SK-N-SH (cell line): ENCODE data around the gene CFAP65. TPM values are rescaled to one million over a fixed set of nuclear protein-coding genes. Genes with fewer than 3 reads are reported as not detected.

Experiments
- CTCF ChIA-PET: fragments of 300-600, 350-600 bp; formaldehyde crosslinking; extraction: SDS; loops from one replicate; lab custom pipeline; 2021; lab: Yijun Ruan, JAX
- POLR2A ChIA-PET: fragments of 350-600 bp; sonication (Branson Sonifier 250); formaldehyde crosslinking; extraction: SDS; loops from one replicate; lab custom pipeline; 2020; ENCODE audit warnings: antibody characterized with exemption, inconsistent platforms; lab: Yijun Ruan, JAX
- DNase-seq: peaks from one replicate; pipeline ENCODE4 v3.0.0; 2012
- H2AFZ ChIP-seq: fragments of 200-600 bp; sonication (generic); 2 replicates; pipeline ENCODE4 v1.8.1; 2016; ENCODE audit warnings: antibody characterized with exemption, mild to moderate bottlenecking, low read depth
- H3F3A ChIP-seq: fragments of 200-600 bp; sonication (generic); replicated peaks from 2 replicates; pipeline ENCODE3; 2016; ENCODE audit warnings: antibody characterized with exemption, mild to moderate bottlenecking; ENCODE audit not compliant: insufficient read depth
- H3K27ac ChIP-seq, 2 experiments: fragments of 200-500 bp in 1 of 2; fragments of 200-600 bp in 1 of 2; sonication (Bioruptor generic) in 1 of 2; sonication (generic), shearing (Covaris generic) in 1 of 2; 2 replicates each; pipeline versions ENCODE4 v1.5.1 to v1.6.1; 2014 to 2016; ENCODE audit warnings: low read depth in 2 of 2, inconsistent platforms in 1 of 2, low read length in 1 of 2, mild to moderate bottlenecking in 1 of 2, mixed read lengths in 1 of 2
- H3K27me3 ChIP-seq: fragments of 200-600 bp; sonication (generic), shearing (Covaris generic); 2 replicates; pipeline ENCODE4 v1.6.1; 2016; ENCODE audit warnings: mixed run types; ENCODE audit not compliant: insufficient read depth
- H3K36me3 ChIP-seq, 2 experiments: fragments of 200-500 bp in 1 of 2; fragments of 200-600 bp in 1 of 2; sonication (Bioruptor generic) in 1 of 2; sonication (generic) in 1 of 2; replicated peaks in 1 of 2; 2 replicates each; pipeline versions ENCODE3 to v1.5.1; 2014 to 2016; ENCODE audit warnings: low read length in 1 of 2, mild to moderate bottlenecking in 1 of 2; ENCODE audit not compliant: insufficient read depth in 2 of 2, control insufficient read depth in 1 of 2
- H3K4me1 ChIP-seq, 2 experiments: fragments of 200-500 bp in 1 of 2; fragments of 200-600 bp in 1 of 2; sonication (Bioruptor generic) in 1 of 2; sonication (generic), shearing (Covaris generic) in 1 of 2; 2 replicates each; pipeline versions ENCODE4 v1.5.1 to v1.6.1; 2014 to 2016; ENCODE audit warnings: low read depth in 1 of 2, low read length in 1 of 2, mixed run types in 1 of 2; ENCODE audit not compliant: insufficient read depth in 2 of 2, control insufficient read depth in 1 of 2
- H3K4me2 ChIP-seq: fragments of 200-600 bp; sonication (generic), shearing (Covaris generic); 2 replicates; pipeline ENCODE4 v1.6.1; 2017; ENCODE audit warnings: mixed run types
- H3K4me3 ChIP-seq, 2 experiments: fragments of 200-500 bp in 1 of 2; fragments of 200-600 bp in 1 of 2; sonication (Bioruptor generic) in 1 of 2; sonication (generic), shearing (Covaris generic) in 1 of 2; 2 replicates each; pipeline versions ENCODE4 v1.5.1 to v1.8.1; 2014 to 2016; ENCODE audit warnings: low read depth in 2 of 2, inconsistent platforms in 1 of 2, low read length in 1 of 2, mild to moderate bottlenecking in 1 of 2, mixed read lengths in 1 of 2, moderate library complexity in 1 of 2
- H3K79me2 ChIP-seq: fragments of 200-600 bp; sonication (generic); 2 replicates; pipeline ENCODE4 v1.8.1; 2017; ENCODE audit warnings: mild to moderate bottlenecking; ENCODE audit not compliant: insufficient read depth
- H3K9ac ChIP-seq: fragments of 200-600 bp; sonication (generic); 2 replicates; pipeline ENCODE4 v1.6.1; 2017; ENCODE audit warnings: mixed run types
- H3K9me2 ChIP-seq: fragments of 200-600 bp; sonication (generic); 2 replicates; pipeline ENCODE4 v1.6.1; 2017; ENCODE audit warnings: mixed run types
- H3K9me3 ChIP-seq: fragments of 200-600 bp; sonication (generic); 2 replicates; pipeline ENCODE4 v1.6.1; 2017; ENCODE audit warnings: mixed run types, mild to moderate bottlenecking, moderate library complexity
- H4K20me1 ChIP-seq: fragments of 200-600 bp; sonication (generic); 2 replicates; pipeline ENCODE4 v1.6.1; 2017; ENCODE audit warnings: mild to moderate bottlenecking, mixed run types; ENCODE audit not compliant: insufficient read depth
- CHD2 ChIP-seq: fragments of 150-350 bp; IDR thresholded peaks from 2 replicates; pipeline ENCODE4 v1.6.1; 2018; ENCODE audit warnings: low read length; ENCODE audit not compliant: partially characterized antibody
- ELF1 ChIP-seq: IDR thresholded peaks from 2 replicates; pipeline ENCODE4 v1.4.0; 2012
- EP300 ChIP-seq, 2 experiments: IDR thresholded peaks; 2 replicates each; pipeline versions ENCODE4 v1.4.0 to v1.6.1; 2012; ENCODE audit warnings: borderline replicate concordance in 1 of 2, low read depth in 1 of 2, low read length in 1 of 2
- EZH2phosphoT487 ChIP-seq: fragments of 200-600 bp; sonication (generic); IDR thresholded peaks from 2 replicates; pipeline ENCODE4 v1.6.1; 2017; ENCODE audit warnings: low read depth, mixed run types, mild to moderate bottlenecking, antibody characterized with exemption, moderate library complexity, borderline replicate concordance
- FOSL2 ChIP-seq: IDR thresholded peaks from 2 replicates; pipeline ENCODE4 v1.4.0; 2012; ENCODE audit warnings: low read depth, mild to moderate bottlenecking, moderate library complexity, borderline replicate concordance
- POLR2AphosphoS5 ChIP-seq: IDR thresholded peaks from 2 replicates; pipeline ENCODE4 v1.6.1; 2012; ENCODE audit warnings: low read depth, low read length
- RAD21 ChIP-seq: IDR thresholded peaks from 2 replicates; pipeline ENCODE4 v1.6.1; 2012; ENCODE audit warnings: mild to moderate bottlenecking, low read length
- RXRA ChIP-seq: IDR thresholded peaks from 2 replicates; pipeline ENCODE4 v1.4.0; 2012; ENCODE audit warnings: low read depth, mild to moderate bottlenecking, borderline replicate concordance
- SIN3A ChIP-seq: IDR thresholded peaks from 2 replicates; pipeline ENCODE4 v1.6.1; 2012; ENCODE audit warnings: low read depth, mild to moderate bottlenecking, low read length, moderate library complexity, borderline replicate concordance
- TCF12 ChIP-seq: IDR thresholded peaks from 2 replicates; pipeline ENCODE4 v1.4.0; 2012
- USF1 ChIP-seq: IDR thresholded peaks from 2 replicates; pipeline ENCODE4 v1.4.0; 2012; ENCODE audit warnings: low read depth, borderline replicate concordance
- USF2 ChIP-seq: fragments of 150-350 bp; IDR thresholded peaks from 2 replicates; pipeline ENCODE4 v1.6.1; 2017; ENCODE audit warnings: antibody characterized with exemption, low read length, low read depth, borderline replicate concordance
- WGBS: methylation state at CpG from one replicate; pipeline ENCODE4 v1.1.6; 2017; ENCODE audit warnings: low lambda C conversion rate; 5-methylcytosine and 5-hydroxymethylcytosine counted together
- polyA plus RNA-seq, 3 experiments: library from polyadenylated mRNA; depleted of rRNA; stranded (reverse); fragments of >200 nt; gene quantifications; 2 replicates each; pipeline ENCODE4 v1.2.3, GENCODE V29; 2012
- TF ChIP-seq, protein P1 (sequence below): IDR thresholded peaks from 2 replicates; pipeline ENCODE4; 2012
- TF ChIP-seq, protein P2 (sequence below): IDR thresholded peaks from 2 replicates; pipeline ENCODE4 v1.6.1; 2012; ENCODE audit warnings: mild to moderate bottlenecking, low read depth, low read length, moderate library complexity
- TF ChIP-seq, protein P3 (sequence below): IDR thresholded peaks from 2 replicates; pipeline ENCODE4 v1.4.0; 2012; ENCODE audit warnings: low read depth

CFAP65 gene
- polyA plus RNA-seq, 1 of the 3 experiments (the other 2 are of a cell fraction): 0.95 TPM

- DNase-seq: no peak
- TF ChIP-seq ELF1 (no peak), RAD21 (no peak), CHD2 (no peak), TCF12 (no peak), EZH2phosphoT487 (no peak), USF1 (no peak), POLR2AphosphoS5 (no peak), USF2 (no peak)
- TF ChIP-seq, protein P1, sequence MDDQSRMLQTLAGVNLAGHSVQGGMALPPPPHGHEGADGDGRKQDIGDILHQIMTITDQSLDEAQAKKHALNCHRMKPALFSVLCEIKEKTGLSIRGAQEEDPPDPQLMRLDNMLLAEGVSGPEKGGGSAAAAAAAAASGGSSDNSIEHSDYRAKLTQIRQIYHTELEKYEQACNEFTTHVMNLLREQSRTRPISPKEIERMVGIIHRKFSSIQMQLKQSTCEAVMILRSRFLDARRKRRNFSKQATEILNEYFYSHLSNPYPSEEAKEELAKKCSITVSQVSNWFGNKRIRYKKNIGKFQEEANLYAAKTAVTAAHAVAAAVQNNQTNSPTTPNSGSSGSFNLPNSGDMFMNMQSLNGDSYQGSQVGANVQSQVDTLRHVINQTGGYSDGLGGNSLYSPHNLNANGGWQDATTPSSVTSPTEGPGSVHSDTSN: no peak
- Histone ChIP-seq H3K27me3 (peaks cover 18% of the 10 kb centered on the region; the same call in 1 of the 2 replicates), H3K4me3 (no peak overlapping the region), H3K79me2 (no peaks in the 10 kb centered on the region), H3K4me1 (peaks cover 0 to 5% of the 10 kb centered on the region in 2 experiments; a peak in 1 of 4 replicates), H3K9ac (no peak overlapping the region), H3K36me3 (no peaks in the 10 kb centered on the region), H3K4me2 (no peak overlapping the region), H2AFZ (no peak overlapping the region), H3K27ac (no peak overlapping the region), H3K9me2 (no peaks in the 10 kb centered on the region), H4K20me1 (no peaks in the 10 kb centered on the region), H3K9me3 (no peaks in the 10 kb centered on the region), H3F3A (no peaks in the 10 kb centered on the region)
- ChIA-PET POLR2A (no interaction called here), CTCF (interaction anchor here (1.0 to 10.9 kb wide), 17 partner anchors 10 to 175 kb away, joined by 3 to 238 read pairs (median 11); partner anchors contain the start of genes CFAP65, IHH and NHEJ1)
- WGBS: 73% methylated on average over 14 of the region's 22 CpGs
Observed at GRCh38 chr2:219027511-219028055, 13.7 kb downstream of the CFAP65 start.

DNA sequence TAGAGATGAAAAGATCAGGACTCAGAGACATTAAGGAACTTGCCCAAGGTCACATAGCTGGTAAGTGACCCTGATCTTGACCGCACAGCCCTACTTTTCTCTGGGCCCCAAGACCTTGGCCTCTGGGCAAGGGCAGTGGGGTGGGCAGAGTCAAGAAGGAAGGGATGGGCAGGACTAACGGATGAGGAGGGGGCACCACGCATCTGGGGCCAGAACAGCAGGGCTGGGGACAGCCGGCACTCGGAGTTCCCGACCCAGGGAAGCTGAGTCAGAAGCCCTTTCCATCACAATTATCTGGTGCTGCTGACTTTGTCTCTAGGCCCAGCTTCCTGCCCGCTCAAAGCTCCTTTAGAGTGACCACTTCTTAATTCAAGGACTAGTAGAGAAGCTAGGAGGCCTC lies 14.4 kb downstream of the CFAP65 start:
- whole genome bisulfite sequencing: 50% methylated on average over 6 of the region's 7 CpGs
- CTCF ChIA-PET: interaction anchor here (1.0 to 10.9 kb wide), 13 partner anchors 9 to 175 kb away, joined by 3 to 238 read pairs (median 30); partner anchors contain the start of genes CFAP65, IHH and NHEJ1

More for the DNA sequence above, 14.4 kb downstream of the CFAP65 start:
- no peaks in the 10 kb centered on the region for H4K20me1 ChIP-seq
- no peaks in the 10 kb centered on the region for H3K36me3 ChIP-seq
- no peak overlapping the region for H3K4me2 ChIP-seq
- no peaks in the 10 kb centered on the region for H3K9me3 ChIP-seq
- no peak overlapping the region for H3K9ac ChIP-seq
- no peaks in the 10 kb centered on the region for H3K9me2 ChIP-seq
- no peak overlapping the region for H2AFZ ChIP-seq
- H3F3A ChIP-seq: no peaks in the 10 kb centered on the region
- H3K79me2 ChIP-seq: no peaks in the 10 kb centered on the region
- TF ChIP-seq SIN3A: no peak
- TF ChIP-seq, protein P2, sequence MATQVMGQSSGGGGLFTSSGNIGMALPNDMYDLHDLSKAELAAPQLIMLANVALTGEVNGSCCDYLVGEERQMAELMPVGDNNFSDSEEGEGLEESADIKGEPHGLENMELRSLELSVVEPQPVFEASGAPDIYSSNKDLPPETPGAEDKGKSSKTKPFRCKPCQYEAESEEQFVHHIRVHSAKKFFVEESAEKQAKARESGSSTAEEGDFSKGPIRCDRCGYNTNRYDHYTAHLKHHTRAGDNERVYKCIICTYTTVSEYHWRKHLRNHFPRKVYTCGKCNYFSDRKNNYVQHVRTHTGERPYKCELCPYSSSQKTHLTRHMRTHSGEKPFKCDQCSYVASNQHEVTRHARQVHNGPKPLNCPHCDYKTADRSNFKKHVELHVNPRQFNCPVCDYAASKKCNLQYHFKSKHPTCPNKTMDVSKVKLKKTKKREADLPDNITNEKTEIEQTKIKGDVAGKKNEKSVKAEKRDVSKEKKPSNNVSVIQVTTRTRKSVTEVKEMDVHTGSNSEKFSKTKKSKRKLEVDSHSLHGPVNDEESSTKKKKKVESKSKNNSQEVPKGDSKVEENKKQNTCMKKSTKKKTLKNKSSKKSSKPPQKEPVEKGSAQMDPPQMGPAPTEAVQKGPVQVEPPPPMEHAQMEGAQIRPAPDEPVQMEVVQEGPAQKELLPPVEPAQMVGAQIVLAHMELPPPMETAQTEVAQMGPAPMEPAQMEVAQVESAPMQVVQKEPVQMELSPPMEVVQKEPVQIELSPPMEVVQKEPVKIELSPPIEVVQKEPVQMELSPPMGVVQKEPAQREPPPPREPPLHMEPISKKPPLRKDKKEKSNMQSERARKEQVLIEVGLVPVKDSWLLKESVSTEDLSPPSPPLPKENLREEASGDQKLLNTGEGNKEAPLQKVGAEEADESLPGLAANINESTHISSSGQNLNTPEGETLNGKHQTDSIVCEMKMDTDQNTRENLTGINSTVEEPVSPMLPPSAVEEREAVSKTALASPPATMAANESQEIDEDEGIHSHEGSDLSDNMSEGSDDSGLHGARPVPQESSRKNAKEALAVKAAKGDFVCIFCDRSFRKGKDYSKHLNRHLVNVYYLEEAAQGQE: no peak
- no peak for TF ChIP-seq EP300 (IDR thresholded peaks at IDR 0.05; ENCODE audit: borderline replicate concordance in 1 of 2, low read depth in 1 of 2, low read length in 1 of 2)
- no peak for TF ChIP-seq USF1
- TF ChIP-seq FOSL2: no peak
- TF ChIP-seq, protein P3, sequence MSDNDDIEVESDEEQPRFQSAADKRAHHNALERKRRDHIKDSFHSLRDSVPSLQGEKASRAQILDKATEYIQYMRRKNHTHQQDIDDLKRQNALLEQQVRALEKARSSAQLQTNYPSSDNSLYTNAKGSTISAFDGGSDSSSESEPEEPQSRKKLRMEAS: no peak
- no peak for TF ChIP-seq RXRA
- H3K4me1 ChIP-seq: peaks cover 0 to 5% of the 10 kb centered on the region in 2 experiments; a peak in 1 of 4 replicates
- DNase-seq: no peak
- POLR2A ChIA-PET: no interaction called here
- peaks cover 18% of the 10 kb centered on the region; the same call in 1 of the 2 replicates for H3K27me3 ChIP-seq
- H3K27ac ChIP-seq: no peak overlapping the region
- no peak overlapping the region for H3K4me3 ChIP-seq
